Measurements from ENCODE around the gene BCAS1.

GRCh38 chr20:53935344-53936084 is 134.9 kb downstream of the BCAS1 start:
- TF ChIP-seq CTCF (IDR thresholded peaks at IDR 0.05; ENCODE audit: low read length) (no peak), EZH2 (IDR thresholded peaks at IDR 0.05; ENCODE audit: borderline replicate concordance, low read length) (no peak)
